Measurements from ENCODE around the gene CREB5.

CREB5 gene

DNA sequence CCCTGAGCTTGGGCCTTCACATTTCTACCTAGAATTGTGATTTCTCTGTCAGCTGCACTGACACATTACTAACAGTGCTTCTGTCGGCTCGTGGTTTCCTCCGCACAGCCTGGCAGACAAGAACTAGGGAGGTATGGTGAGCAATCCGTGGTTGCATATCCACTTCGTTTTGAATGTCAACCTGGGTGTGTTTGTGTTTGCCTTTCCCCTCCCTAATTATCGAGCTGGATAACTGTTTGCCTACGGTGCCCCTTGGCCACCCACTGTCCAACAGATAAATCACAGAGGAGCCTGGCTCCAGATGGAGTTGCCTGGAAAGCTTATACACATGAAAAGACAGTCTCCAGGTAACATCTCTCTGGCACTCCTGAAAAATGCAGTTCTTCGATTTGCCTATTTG is 317.0 kb downstream of the CREB5 start:
- in situ Hi-C loops (cut with MboI; ENCODE audit: low sequenced_read_pairs) = no loop called here

DNA sequence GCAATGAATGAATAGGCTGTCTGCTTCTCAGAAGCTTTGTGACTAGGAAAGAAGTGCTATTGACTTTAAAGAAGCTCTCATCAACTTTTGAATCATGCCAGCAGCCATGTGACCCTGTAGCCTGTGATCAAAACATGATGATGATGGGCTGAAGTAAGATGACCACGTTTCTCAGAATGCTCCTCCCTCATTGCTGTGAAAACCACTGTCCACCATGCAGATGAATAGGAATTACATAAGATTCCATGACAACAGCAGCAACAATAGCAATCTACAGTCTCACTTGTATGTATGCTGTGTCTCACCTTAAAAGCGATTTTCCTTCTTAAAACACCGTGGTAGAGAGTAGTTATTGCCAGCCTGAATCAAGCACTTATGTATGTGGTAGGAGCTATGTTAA is 317.4 kb downstream of the CREB5 start:
- in situ Hi-C loops (cut with MboI; ENCODE audit: low sequenced_read_pairs) = no loop called here

DNA sequence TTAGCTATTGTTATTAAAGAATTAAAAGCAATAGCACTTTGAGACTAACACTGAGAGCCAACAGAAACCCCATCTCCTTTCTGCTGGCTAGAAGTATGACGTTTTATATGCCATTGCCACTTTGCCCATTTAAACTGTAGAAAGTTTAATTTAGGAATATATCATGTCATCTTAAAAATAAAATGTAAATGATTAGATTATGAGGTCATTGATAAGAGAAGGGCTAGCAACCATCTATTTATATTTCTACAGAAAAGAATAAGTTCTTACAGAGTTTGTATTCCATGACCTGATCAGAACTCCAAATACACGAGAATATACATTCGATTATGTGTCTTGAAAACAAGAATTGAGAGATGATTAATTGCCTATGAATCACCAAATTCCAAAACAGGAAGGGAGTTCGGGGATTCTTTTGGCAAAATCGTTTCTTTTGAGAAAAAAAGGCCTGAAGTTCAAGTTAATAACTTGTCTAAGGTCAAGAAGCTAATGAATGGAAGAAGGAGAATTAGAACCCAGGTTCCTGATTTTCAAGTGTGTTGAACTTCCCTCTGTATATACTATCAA is 318.9 kb downstream of the CREB5 start:
- in situ Hi-C loops (cut with MboI; ENCODE audit: low sequenced_read_pairs) = no loop called here

DNA sequence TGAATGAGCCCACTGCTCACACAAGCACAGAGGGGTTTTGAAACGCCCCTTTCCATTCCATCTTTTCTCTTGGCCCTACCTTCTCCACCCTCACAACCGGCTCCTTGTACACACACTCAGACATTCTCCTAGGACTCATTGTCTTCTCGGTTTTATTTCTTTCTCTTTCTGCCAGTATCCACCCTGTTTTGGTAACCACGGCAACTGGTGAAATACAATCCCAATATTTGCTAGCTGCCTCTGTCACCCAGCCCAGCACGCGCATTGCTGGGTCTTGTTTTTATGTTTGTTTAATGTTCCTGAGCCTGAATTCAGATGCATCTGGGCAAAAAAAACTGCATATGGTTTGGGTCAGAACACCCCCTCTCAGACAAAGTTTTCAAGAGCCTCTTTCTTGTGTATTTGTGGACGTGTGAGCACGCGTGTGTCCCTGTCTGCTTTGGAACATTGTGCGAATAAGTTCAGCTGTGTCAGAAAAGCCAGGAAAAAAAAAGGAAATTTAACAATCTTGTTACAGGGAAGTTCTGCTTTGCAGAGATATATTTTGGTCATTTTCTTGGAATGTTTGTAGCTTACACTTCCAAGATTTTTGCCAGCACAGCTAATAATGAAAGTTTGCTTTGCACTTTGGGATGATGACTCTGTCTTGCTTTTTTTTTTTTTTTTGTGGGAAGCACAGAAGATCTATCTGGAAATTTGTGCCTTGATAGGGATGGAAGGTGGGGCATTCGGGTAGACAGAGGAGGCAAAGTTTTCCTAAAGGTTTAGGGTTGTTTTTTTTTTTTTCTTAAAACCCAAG is 320.0 kb downstream of the CREB5 start:
- in situ Hi-C loops (cut with MboI; ENCODE audit: low sequenced_read_pairs) = no loop called here

DNA sequence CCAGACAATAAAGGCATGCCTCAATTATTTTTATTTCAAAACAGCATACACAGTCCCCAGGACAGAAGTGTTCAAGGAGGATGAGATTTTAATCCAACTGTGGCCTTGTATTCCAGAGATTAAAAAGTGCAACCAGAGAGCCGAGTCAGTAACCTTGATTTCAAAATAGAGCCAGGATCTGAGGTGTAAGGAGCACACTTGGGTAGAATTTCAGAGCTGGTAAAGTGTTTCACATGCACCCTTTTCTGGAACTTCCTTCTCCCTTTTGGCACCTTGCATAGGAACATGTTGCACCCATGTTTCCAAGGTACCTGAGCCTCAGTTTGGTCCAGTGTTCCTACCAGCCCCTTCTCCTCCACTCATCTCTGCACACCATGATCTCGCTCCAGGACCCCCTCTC is 320.7 kb downstream of the CREB5 start:
- in situ Hi-C loops (cut with MboI; ENCODE audit: low sequenced_read_pairs) = no loop called here

DNA sequence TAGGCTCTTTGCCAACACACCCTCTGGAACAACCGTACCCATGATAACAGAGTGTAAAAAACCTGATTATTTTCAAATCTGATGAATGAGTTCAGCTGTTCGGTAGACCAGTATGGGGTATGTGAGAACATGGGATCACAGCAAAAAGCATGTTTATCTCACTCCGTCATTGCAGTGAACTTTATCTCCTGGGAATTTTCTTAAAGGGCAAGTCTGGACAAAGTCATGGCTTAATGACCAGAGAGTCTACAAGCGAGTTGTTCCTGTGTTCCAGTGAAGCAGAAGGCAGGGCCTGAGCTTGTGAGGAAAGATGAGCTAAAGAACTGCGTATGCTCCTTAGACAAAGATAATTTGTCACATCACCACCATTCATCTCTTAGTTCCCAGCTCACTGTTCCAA is 326.1 kb downstream of the CREB5 start:
- in situ Hi-C loops (cut with MboI; ENCODE audit: low sequenced_read_pairs) = no loop called here

DNA sequence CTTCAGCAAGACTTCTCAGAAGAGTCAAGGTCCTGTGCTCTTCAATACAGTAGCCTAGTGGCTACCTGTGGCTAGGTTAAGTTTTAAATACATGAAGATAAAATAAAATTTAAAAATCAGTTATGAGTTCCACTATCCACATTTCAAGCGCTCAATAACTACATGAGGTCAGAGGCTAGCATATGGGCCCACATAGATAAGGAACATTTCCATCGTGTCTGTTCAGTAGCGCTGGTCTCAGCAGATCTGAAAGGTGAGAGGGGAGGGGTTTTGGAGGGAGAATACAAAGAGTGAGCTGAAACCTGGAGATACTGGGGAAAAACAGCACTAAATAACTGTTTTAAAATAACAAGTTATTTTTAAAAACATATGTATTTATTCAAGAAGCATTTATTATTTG is 326.8 kb downstream of the CREB5 start:
- in situ Hi-C loops (cut with MboI; ENCODE audit: low sequenced_read_pairs) = no loop called here

DNA sequence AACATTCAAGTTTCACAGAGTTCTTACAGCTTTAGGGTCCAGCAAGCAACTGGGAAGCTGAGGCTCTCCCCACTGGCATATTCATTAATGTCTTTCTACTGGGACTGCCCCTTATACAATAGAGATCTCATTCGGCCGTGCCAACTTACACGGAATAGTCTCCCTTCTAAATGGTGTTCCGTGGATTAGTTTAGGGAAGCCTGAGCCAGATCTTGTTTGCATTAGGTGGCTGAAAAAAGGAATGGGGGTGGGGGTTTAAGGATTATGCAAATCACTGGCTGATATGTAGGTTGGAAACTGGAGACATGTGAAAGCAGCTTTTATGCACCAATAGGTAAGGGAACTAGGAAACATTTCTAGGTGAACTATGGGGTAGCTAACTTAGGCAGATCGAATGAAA is 327.5 kb downstream of the CREB5 start:
- in situ Hi-C loops (cut with MboI; ENCODE audit: low sequenced_read_pairs) = no loop called here

DNA sequence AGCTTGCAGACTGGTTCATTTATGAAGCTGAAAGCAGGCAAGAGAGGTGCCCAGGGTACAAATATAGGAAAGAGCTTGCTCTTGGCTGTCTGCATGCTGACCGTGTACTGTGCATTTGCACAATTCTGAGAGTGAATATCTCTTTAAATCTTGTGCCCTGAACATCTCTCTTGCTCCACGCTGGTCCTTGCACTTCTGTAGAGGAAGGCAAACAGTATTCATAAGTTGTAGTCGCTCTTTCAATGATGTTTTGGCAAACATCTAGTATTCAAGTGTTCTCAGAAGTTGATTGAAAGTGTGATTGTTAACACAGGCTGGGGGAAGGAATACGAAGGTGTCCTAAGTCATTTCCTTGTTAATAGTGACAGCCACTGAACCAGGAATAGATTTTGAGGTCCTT is 332.6 kb downstream of the CREB5 start:
- in situ Hi-C loops (cut with MboI; ENCODE audit: low sequenced_read_pairs) = no loop called here

DNA sequence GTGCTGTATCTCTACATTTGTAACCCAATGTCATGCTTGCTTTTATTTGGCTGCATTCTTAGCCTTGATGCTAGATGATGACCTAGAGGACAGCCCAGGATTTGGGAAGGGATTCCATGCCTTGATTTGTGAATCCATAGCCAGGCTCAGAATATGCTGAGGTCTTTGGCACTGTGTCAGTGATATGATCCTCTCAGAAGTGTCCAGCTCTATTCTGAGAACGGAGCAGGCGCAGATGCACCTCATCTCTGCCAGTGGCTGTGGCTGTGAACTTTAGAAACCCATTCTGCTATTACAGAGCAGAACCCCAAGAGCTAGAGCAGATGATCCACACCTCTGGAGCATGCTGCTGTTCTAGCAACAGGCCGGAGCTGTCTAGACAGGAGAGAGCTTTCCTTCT is 333.0 kb downstream of the CREB5 start:
- in situ Hi-C loops (cut with MboI; ENCODE audit: low sequenced_read_pairs) = no loop called here

DNA sequence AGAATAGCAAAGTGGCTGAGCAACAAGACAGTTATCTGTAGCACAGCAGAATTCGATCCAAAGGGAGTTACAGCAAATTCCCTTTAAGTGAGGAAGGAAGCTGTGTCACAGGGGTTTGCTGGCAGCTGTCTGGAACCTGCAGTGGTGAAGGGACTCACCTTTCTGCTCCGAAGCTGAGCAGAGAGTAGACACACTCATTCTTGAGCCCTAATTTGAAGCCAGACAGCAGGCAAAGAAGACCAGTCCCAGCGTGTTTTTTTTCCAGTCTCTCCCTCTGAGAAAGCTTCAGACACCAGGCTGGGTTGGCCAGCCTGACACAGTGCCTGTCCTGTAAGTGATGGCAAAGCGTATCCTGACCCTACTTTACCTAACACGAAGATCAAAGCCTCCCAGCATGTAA is 335.1 kb downstream of the CREB5 start:
- in situ Hi-C loops (cut with MboI; ENCODE audit: low sequenced_read_pairs) = no loop called here

DNA sequence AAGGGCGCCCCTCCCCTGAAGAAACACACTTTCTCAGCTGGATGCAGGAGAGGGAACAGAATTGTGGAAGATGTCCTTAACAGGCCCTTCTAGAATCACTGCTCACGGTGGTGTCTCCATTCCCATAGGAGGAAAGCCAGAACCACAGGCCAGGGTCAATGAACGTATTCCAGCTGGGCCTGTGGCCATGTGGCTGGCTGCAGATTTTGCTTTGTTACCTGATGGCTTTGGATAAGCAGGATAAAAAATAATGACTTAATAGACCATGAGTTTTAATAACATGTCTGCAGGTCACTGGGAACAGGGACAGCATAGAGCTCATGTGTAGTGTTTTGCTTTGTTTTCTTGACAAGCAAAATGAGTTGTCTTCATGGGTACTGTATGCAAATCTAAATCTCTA is 335.5 kb downstream of the CREB5 start:
- in situ Hi-C loops (cut with MboI; ENCODE audit: low sequenced_read_pairs) = no loop called here

DNA sequence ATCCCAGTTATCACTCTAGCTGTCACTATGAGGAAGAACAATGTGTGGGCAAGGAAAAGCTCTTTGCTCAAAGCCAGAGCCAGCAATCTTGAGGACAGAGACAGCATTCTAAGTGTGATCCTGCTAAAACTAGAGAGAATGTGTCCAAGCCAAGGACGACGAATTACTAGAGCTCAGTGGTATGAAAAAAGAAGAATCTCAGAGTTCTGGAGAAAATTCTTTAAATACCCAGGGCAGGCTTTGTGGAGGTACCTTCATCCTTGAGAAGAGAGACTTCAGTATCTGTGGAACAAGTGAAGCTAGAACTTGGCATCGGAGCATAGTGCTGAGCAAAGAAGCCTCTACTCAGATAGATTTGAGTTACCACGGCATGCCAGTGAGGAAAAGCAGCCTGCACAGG is 336.0 kb downstream of the CREB5 start:
- in situ Hi-C loops (cut with MboI; ENCODE audit: low sequenced_read_pairs) = no loop called here

DNA sequence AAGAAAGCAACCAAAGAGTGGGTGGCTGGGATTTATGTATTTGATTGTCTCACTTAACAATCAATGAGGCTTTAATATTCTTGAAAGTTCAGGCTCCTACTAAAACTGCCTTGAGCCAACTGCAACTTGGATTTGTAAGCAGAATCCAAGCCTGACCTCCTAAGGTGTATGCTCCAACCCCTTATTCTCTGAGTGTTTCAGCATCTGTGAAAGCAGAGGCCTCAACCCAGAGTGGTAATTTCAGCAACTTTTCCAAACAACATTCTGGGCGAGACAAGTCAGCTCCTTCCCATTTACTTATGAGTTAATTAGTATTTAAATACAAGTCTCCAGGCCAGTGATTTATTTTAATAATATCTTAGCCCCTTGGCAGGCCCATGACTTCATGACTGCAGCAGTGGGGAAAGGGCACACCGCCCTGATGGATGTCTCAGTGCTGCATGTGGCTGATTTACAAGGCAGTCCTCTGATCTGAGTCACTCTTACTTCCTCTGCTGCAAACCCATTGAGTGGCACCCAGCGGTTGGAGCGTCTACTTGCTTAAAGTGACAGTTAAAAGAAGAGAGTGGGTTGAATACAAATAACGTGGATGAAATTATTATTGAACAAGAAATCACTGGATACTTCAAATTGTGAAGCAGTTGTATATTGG is 336.7 kb downstream of the CREB5 start:
- in situ Hi-C loops (cut with MboI; ENCODE audit: low sequenced_read_pairs) = no loop called here

DNA sequence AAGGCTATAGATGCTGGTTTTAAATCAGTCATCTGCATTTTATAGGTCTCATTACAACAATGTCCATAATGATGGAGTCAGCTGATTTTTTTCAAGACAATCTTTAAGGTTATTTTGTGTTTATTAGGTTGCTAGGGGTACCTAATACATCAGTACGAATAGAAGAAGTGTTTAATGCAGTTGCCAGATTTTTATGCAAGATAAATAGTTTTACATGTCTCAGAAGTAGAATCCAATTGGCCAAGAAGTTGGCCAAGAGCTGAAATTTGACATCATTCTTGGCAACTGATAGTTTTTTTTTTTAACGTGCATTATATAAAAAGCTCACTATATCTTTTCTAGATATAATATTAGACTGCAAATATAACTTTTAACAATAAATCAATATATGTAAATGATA is 337.3 kb downstream of the CREB5 start:
- in situ Hi-C loops (cut with MboI; ENCODE audit: low sequenced_read_pairs) = no loop called here

DNA sequence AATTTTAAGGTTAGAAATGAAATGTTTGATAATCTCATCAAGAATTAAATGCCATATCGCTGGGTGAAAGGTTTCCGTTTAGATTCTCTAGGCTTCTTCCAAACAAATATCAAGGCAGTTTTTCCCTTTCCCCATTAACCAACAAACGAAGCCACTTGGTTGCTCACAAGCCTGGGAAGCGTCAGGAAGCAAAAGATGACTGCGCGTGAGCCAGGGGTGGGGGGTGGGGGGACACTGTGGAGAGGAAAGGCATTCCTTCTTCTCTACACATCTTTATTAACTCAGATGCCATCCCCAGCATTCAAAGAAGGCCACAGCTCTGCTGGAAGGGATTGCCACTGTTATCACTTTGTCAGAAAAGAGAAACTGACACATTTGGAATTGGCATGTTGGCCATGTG is 338.7 kb downstream of the CREB5 start:
- in situ Hi-C loops (cut with MboI; ENCODE audit: low sequenced_read_pairs) = no loop called here

DNA sequence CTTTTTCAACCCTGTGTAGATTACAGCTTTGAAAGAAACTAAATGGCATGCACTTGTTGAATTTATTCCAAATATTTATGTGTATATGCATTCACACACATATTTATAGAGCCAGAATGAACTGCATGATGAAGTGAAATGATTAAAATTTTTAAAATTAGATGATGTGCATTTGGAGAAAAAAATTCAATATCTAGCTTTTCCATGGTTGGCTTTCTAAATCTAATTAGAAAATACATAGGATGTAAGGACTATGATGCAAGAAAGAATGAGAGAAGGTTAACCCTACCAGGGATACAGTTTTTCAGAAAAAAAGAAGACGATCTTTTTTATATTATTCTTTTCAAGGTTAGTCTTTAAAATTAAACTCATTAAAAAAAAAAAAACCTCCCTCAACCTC is 341.3 kb downstream of the CREB5 start:
- in situ Hi-C loops (cut with MboI; ENCODE audit: low sequenced_read_pairs) = no loop called here

DNA sequence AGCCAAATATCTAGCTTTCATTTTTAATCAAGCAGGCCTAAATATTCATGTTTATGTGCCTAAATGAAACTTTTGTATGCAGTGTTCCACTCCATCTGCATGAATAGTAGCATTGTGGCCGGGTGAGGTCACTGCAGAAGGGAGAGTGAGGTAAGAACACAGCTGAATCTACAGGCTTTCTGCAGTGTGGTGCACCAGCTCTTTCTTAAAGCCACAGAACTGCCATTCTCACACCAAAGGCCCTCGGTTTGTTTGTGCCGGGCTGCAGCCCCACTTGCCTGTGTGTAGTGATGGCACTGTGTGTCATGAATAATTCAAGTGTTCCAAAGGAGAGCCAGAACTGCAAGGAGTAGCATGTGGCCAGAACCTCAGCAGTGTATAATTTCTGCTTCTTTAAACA is 341.7 kb downstream of the CREB5 start:
- in situ Hi-C loops (cut with MboI; ENCODE audit: low sequenced_read_pairs) = no loop called here

DNA sequence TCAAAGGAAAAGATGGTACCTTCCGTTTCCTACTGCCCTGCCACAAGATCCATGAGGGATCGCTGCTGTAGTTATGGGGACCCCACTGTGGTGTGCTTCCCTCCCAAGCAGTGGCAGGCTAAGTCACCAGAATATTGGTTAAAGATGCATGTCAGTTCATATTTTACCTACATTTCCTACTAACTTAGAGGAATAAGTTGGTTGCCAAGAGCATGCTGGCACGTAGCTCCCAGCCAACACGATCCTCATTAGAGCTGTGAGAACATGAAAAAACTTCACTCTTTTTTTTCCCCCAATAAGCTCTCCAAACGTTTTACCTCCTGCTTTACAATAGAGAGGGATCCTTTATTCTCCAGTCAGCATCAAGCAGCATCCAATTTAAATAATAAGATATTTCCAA is 342.1 kb downstream of the CREB5 start:
- in situ Hi-C loops (cut with MboI; ENCODE audit: low sequenced_read_pairs) = no loop called here

DNA sequence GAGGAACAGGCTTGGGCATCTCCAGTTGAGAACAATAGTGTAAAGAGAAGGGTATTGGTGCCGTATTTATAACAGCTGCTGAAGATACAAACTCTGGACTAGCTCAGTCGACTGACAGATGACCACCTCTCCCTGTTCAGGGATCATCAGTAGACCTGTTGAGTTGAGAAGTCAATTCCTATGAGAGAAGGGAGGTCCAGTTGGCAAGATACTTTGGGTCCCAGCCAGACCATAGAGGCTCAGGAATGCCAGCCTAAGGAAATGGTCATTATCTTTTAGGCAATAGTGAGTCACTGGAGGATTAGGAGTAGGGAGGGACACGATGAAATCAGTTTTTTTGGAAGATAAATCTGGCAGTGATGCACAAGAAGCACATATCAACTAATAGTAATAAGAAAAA is 342.9 kb downstream of the CREB5 start:
- in situ Hi-C loops (cut with MboI; ENCODE audit: low sequenced_read_pairs) = no loop called here

DNA sequence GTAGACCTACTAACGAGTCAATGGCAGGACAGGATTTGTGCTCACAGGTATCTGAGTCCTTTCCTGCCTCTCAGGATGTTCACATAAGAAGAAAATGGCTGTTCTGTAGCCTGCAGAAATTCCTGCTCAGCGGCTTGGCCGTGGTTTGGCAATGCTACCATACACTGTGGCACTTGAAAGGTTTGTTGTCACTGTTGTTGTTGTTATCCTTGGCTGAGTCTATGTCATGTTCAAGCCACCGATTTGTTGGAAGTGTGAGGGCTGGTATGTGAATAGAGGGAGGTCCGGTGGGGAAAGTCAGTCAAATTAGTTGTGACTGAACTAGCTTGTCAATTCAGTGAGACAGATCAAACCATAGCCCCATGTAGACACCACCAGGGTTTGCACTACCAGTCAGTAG is 345.9 kb downstream of the CREB5 start:
- in situ Hi-C loops (cut with MboI; ENCODE audit: low sequenced_read_pairs) = no loop called here

DNA sequence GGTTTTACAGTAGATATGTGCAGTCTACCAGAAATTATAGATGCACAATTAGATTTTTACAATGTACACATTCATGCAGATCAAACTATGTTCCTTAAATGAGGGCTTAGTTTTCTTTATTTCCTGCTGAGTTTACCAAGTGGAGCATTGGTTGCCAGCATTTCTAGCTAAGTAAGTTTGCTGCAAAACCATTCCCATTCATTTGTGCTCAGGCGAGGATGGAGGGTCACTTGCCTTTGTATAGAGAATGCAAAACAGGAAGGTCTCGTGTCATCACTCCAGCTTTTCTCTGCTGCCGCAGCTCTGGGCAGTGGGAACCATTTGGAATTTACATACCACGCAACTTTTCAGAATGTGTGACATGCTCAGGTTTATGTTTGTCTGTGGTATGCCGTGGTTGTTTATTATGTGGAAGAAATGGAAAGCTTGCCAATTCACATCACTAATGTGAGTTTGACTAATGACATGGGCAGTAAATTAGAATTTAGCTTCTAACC is 347.2 kb downstream of the CREB5 start:
- in situ Hi-C loops (cut with MboI; ENCODE audit: low sequenced_read_pairs) = no loop called here

Measured in HL-60/S4 treated with phorbol 12-myristate 13-acetate at 8.2 ng/mL for 4 days and 3 days (cell line).